Limb (tissue), 2 donors: Measurements from ENCODE around the gene MTMR4.
"Not testable (repeated sequence)": the region's sequence is repeated elsewhere in the genome, so short reads cannot be mapped to it uniquely, and the experiment has no call there.

Source experiments
- DNase-seq, 2 donors: peaks; one replicate each; pipeline ENCODE4 v3.0.0-alpha.2; 2016; ENCODE audit errors: extremely low spot score in 2 of 2

MTMR4 gene

DNA sequence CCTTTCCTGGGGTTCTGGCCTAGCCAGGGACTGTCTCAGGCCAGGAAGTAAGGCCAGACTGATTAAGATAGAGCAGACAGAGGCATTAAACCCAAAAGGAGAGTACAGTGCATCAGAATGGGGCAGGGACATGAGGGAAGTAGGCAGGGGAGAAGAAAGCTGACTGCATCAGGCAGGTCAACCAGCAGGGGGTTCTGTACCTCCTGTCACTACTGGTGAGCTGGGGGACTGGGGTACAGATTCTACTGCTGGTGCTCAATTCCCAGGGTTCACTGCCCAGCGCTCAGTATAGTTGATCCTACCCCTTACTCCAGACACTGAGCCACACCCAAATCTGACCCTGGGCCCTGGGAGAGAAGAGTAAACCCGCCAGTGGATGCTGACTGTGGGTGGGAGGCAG lies 12.9 kb upstream of the MTMR4 start:
- DNase-seq = no peak

DNA sequence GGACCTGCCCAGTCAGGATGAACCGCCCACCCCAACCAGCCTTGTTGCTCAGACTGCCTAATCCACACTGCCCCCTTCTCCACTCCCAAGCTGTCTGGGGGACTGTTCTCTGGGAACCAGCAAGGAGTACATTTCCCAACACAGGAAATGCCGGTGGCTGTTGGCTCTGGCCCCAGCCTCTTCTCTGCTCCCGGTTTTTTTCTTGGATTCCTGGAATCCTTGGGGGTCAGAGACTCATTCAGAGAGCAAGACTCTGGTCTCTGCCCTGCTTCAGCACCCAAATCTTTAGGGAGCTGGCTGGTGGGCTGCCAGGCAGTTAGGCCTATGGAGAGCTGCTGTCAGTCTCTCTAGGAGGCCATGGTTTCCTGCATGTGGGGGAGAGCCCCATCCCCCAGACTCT lies 10.8 kb upstream of the MTMR4 start:
- DNase-seq = no peak

DNA sequence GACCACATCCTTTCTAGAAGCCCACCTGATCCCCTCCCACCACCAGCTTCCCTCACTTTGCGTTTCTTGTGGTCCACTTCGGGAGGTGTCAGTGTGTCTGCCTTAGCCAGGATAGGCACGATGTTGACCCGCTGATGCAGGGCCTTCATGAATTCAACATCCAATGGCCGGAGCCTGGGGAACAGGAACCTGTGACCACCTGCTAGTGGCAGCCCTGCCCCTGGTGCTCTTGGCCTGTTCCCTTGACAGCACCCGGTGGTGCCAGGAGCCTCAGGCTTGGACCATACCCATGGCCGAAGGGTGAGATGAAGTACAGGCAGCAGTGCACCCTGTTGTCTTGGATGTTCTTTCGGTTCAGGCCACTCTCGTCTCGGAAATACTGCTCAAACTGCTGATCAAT lies 7.2 kb upstream of the MTMR4 start:
- DNase-seq = no peak

DNA sequence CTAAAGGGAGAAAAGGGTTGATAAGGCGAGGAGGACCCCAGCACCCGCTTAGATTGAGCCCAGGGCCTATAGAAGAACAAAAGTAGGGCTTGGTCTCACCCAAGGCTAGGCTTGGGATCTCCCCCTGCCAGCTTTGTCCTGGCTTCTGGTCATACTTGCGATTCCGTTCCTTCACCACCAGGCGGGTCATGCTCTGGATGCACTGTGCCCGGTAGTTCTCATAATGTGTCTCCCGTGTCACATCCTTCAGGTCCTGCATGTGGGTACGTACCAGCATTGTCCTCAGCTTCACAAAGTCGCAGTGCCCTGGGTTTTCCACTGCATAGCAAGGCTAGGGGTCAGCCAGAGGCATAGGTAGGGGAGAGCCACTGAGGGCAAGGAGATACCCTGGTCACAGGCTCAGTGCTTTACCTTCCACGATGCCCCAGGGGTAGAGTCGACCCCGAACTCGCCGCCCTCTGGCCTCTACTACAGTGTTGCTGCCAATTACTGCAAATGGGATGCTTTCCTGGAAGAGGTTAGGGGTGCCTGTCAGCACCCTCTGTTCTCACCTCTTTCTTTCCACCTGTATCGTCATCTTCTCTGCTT lies 6.5 kb upstream of the MTMR4 start:
- DNase-seq = no peak

DNA sequence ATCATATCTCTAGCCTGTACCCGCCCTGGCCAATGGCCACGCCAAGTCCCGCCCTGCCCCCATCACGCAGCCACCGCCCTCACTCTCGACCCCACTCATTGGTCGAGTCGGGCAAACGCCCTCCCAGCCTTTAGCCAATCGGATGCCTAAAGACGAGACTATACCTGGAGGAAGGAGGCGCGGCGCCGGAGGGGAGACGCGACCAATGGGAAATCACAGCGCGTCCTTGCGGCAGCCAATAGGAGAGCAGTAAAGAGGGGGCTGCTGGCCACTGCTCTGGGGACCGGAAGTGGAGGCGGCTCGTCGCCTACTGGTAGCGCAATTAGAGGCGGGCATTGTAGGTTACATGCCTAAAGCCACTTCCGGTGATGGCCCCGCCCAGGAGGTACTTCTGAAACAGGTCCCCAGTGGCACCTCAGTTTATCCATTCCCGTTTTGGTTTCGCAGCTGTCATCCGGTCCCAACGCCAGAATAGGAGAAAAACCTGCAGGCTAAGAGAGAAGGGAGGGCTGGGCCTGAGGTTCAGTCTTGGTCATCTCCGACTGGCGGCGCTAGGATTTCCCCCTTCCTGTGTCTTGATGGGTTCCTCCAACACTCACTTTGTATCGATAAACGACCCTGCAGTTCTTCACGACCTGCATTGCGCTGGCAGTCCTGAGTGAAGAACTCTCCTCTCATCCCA lies 3.6 kb upstream of the MTMR4 start:
- peak; percentile 99 to 100 for DNase-seq

DNA sequence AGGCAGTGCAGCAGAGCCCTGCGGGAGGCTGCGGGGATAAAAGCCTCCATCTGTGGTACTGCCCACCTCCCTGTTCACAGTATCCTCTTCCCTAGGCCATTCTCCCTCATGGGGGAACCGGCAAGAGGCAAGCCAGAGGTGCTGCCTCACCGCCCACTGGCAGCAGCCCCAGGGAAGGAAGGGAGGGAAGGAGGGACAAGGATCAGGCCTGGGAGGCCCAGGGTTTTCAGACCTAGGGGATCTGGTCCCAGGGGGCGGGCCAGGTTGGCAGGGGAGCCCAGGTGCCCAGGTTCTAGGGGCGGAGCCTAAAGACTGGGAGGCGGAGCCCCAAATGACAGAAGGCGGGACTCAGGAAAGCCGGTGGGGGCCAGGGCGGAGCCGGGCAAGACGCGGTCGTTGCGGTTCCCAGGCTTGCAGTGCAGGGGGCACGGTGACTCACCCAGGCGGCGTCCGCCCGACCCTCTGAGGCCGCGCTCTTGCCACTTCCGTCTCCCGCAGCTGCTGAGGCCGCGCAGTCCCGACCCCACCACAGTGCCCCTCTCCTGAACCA lies 3.0 kb upstream of the MTMR4 start:
- no peak for DNase-seq

DNA sequence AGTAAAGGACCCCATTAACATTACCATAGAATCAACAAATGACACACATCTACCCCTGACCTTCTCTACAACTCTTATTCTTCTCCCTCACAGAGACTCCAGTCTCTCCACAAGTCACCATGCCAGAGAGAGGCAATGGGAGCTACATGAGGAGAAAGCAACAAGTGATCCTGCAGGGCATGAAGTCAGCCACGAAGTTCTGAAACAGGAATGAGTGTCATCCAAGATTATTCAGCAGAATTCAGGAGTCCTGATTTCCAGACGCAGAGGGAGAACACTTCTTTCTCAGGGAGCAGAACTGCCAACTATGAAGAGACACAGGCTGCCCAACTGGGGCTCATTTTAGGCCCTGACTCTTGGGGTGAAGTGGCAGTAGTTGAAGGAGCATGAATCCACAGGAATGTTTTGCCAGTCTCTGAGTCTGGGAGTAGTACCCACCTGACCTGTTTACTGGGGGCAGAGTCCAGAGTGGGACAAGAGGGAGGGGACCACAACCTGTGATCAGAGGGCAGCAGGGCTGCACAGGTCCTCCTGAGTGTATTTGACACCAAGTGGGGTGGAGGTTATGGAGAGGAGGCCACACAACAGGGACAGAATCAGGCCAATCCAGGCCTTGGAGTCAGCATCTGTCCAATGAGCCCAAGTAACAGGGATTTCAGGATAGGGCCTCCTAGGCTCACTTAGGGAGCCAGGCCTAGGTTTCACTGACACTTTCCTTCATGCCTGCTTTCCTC lies 2.4 kb upstream of the MTMR4 start:
- no peak for DNase-seq

DNA sequence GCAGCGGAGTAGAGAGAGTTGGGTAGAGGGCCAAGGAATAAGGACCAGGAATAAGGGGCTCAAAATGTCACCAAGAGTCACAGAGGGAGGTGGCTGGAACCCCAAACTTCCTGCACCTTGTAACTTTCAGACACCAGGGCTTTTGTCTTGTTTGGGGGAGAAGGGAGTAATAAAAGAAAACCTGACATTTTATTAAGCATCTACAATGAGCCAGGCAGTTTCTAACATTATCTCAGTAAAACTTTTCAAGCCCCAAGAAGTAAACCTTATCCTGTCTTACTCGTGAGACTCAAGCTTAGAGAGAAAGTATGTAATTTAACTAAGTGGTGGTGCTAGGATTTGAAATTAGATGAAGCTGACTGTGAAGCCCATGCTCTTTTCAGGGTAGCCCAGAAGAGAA lies 848 bp upstream of the MTMR4 start:
- DNase-seq = no peak

DNA sequence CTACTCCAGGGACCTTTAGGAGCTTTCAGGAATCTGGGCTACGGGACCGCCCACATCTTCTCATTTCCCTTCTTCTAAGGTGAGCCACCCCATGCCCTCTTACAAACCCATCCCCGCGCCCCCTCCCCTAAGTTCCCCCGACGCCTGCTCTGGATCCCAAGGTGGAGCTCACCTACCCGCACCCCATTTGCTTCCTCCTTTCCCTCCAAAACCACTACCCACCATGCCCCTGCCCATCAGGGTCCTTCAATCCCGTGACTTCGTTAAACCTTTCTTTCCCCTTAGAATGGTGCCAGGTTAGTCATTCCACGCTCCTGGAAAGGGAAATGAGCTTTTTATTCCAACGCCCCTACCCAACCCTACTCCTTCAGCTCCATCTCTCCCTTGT lies 326 bp upstream of the MTMR4 start:
- no peak for DNase-seq

DNA sequence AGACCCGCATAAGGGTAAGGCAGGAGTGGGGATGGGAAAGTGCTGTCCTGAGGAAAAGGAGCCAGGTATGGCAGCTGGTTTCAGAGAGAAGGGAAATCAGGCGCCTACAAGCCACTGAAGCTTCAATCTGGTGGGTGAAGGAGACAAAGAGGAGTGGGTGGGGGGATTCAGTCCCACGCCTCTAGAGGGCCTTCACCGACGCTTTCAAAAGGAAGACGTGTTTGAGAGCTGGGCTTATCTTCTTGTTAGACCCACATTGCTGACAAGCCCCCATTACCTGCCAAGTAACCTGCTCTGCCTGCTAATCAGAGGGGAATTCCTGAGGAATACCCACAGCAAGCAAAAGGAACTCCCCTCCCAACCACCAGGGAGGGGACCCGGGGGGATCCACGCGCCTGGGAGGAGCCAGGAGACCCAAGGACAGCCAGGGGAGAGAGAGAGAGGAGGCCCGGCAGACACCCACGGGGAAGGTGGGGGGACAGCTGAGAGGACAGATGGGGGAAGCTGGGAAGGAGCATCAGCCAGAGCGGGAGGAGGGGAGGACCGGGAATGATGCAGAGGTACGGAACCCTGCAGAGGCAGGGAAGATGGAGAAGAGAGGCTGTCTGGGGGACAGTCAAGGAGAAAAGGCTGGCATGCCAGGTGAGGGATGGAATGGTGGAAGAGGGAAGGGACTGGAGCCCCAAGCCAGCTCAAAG lies 1.0 kb downstream of the MTMR4 start:
- DNase-seq = no peak

DNA sequence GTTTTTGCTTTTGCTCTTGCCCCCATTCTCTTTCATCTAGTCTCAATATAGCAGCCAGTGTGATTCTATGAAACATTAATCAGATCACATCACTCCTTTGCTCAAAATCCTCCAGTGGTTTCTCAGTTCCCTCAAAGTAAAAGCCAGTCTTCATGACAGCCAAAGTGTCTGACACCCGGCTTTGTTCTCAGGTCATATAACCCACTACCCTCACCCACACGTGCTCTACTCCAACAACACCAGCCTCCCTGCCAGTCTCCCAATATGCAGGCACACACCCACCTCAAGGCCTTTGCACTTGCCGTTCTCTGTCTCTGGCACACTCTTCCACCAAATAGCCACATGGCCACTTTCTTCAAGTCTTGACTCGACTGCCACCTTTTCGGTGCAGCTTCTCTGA lies 4.4 kb downstream of the MTMR4 start:
- no peak for DNase-seq

DNA sequence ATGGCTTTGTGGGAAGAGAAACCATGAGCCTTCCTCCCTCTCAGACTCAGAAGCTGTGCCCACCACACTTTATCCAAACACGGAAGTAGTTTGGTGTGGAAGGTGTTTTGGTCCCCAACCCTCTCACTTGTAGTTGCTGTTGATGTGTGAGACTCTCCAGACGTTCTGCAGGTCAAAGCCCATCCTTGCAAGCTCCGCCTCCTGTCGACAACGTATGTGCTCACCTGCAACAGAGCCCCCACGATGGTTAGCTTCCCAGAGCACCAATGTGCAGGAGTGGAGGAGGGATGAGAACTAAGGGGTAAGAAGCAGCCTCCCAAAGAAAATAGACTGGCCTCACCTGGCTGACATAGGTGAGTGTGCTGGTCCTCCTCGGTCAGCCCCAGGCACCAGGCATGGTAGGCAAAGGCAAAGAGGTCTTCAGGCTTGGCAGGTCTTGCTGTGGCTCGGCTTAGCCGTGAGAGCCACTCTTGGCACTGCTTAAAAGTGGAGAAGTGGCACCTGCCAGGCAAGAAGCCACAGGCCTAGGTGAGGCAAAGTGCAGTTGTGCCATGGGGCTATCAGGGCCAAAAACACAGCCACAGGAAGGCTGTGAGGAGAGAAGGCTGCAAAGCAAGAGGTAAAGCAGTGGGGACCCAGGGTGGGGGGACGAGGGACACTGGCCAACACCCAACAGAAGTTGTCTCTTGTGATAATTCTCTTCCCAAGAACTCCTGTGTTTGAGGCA lies 5.9 kb downstream of the MTMR4 start:
- no peak for DNase-seq

DNA sequence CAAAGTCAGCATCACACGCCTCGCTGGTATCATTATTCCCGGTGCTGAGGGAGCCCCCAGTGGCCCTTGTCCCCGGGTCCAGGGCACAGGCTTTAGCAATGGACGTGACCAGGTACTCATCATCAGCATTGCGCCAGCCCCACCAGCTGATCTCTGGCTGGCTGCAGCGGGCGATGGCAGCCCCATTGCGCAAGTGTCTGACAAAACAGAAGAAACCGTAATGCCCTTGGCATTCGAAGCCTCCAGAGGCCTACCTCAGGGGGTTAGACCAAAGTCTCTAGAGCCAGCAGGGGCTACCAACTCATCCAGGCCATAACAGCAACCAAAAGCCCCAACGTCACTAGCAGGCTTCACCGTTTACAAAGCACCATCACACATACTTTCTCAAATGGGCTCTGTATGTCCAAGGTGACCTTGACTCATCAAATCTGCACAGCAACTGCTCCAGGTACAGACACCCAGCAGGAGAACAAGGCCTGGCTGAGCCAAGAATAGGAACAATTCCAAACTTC lies 7.3 kb downstream of the MTMR4 start:
- no peak for DNase-seq

DNA sequence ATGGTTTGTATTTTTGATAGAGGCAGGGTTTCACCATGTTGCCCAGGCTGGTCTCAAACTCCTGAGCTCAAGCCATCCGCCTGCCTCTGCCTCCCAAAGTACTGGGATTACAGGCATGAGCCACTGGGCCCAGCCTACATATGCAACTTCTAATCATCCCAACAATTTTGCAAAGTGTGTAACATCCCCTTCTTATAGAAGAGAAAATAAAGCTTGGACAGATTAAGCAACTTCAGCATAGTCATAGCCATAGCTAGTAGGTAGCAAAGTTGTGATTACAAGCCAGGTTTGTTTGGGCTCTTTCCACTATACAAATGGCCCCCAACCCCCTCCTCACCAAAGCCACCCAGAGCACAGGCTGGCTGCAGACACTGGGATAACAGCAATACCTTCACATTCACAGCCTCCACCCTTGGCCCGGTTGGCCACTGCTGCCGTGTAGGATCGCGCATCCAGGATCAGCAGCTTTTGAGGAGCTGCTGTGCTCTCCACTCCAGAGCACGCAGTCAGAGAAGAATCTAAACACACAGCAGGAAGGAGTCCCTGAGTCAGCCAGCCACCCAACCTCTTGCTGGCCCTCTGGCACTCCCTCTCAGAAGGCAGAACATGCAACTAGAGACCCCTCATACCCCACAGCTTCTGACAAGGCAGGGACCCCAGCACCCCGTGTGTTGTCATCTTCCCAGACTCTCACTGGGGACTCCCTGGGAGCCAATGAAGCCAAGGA lies 7.9 kb downstream of the MTMR4 start:
- DNase-seq = no peak

DNA sequence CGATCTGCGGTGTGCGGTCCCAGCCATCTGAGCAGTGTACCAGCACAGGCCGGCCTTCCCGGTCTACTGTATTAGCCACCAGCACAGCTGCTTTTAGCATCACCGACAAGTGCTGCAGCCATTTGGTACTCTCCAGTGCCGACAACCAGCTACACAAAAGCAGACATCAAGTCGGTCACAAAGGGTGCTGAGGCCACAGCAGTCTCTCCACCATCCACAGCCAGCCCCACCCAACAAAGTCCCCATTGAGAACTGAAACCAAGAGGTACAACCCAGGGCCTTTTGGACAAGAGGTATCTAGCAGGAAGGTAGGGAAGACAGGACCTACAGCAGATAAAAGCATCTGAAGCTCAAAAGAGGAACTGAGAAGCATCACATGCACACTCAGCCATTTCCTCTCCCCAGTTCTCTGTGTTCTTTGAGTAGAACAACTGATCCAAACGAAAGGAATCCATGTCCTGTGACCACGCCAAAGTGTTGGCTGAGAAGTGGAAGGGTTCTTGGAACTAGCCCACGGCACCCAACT lies 9.5 kb downstream of the MTMR4 start:
- no peak for DNase-seq

DNA sequence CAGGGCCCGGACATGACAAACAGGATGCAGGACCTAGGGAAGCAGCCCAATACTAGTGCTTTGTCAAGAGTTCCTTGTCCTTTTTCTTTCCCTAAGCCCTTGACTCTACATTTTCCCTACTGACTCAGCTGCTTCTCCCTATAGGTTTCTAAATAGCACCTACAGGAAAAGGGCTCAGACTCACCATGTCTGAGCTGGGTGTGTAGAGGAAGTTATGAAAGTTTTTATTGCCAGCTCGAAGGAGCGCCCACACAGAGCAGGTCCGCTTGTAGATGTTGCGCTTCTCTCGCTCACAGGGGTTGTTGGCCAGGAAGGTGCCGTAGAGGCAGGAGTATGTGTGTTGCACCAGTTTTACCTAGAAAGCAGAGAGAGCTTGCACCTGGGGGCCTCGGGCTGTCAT lies 10.6 kb downstream of the MTMR4 start:
- DNase-seq = no peak

DNA sequence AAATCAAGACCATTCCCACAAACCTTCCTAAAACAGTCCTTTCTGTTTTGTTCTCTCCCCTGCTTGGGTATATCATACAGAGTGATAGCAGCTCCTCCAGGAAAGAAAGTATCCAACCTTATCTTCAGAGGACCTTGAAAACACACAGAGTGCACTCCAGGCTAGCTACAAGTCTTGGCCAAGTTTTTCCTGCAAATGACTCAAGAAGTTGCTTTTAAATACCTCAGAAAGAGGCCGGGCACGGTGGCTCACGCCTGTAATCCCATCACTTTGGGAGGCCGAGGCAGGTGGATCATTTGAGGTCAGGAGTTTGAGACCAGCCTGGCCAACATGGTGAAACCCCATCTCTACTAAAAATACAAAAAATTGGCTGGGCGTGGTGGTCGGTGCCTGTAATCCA lies 11.3 kb downstream of the MTMR4 start:
- DNase-seq = not testable (repeated sequence)

DNA sequence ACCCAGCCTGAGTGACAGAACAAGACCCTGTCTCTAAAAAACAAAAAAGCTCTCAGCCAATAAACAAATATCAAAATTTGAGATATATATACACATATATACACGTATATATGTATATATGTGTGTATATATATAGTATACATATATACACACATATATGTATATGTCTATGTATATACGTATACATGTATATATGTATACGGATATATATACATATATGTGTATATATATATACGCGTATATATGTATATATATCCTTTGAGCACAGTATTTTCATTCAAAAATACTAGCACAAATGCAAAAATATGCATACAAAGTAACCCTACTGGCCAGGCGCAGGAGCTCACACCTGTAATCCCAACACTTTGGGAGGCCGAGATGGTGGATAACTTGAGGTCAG lies 13.0 kb downstream of the MTMR4 start:
- no peak for DNase-seq

DNA sequence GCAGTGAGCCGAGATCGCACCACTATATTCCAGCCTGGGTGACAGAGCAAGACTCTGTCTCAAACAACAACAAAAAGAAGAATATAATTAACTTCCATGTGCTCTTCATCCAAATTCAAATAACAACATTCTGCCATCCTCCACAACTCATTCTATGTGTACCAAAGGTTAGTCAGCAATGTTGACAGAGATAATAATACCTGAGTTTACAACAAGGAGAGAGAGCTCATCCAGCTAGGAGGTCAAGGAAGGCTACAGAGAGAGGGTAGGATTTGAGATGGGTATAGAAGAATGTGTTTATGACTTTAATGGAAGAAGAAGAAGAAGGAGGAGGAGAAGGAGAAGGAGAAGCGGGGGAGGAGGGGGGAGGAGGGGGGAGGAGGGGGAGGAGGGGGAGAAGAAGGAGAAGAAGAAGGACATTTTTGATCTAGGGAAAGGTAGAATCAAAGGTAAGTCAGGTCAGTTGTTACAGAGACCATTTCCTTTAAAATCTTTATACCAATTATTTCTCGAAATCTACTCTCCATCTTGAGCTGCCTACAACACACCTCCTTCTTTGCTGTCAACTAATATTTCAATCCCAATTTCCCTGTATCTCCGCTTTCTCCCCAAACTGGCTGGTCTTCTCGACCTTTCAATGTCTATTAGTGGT lies 16.1 kb downstream of the MTMR4 start:
- DNase-seq = no peak

DNA sequence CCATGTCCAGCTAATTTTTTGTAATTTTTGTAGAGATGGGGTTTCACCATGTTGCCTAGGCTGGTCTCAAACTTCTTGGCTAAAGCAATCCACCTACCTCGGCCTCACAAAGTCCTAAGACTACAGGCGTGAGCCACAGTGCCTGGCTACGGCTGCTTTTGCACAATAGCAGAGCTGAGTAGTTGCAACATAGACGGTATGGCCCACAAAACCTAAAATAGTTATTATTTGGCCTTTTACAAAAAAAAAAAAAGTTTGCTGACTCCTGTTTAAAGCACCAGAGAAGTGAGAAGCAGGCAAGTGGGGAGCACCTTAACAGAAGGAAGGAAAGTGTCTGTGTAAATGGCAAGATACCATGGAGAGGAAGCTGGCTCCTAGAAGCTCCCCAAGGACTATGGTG lies 20.9 kb downstream of the MTMR4 start:
- DNase-seq = no peak
